Measurements from ENCODE around the gene MED28.

GRCh38 chr4:17599826-17600225 is 14.6 kb upstream of the MED28 start:
- TF ChIP-seq CTCF (IDR thresholded peaks at IDR 0.05; ENCODE audit: low read length) (no peak), EZH2 (optimal IDR thresholded peaks at IDR 0.05; ENCODE audit: low read depth, low read length) (no peak), EZH2phosphoT487 (IDR thresholded peaks at IDR 0.05; ENCODE audit: low read length) (no peak)

All from MM.1S (cell line).